Inflammatory macrophage treated with lipopolysaccharide for 1 hour (primary cell): Measurements from ENCODE around the gene MOGAT1.
A peak's percentile ranks its signal among the peaks of the same experiment; 100 is the strongest.

Source experiments
- DNase-seq, 2 donors: peaks; one replicate each; pipeline ENCODE4 v3.0.0-alpha.2; 2020 to 2022

The MOGAT1 gene, protein sequence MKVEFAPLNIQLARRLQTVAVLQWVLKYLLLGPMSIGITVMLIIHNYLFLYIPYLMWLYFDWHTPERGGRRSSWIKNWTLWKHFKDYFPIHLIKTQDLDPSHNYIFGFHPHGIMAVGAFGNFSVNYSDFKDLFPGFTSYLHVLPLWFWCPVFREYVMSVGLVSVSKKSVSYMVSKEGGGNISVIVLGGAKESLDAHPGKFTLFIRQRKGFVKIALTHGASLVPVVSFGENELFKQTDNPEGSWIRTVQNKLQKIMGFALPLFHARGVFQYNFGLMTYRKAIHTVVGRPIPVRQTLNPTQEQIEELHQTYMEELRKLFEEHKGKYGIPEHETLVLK

DNA sequence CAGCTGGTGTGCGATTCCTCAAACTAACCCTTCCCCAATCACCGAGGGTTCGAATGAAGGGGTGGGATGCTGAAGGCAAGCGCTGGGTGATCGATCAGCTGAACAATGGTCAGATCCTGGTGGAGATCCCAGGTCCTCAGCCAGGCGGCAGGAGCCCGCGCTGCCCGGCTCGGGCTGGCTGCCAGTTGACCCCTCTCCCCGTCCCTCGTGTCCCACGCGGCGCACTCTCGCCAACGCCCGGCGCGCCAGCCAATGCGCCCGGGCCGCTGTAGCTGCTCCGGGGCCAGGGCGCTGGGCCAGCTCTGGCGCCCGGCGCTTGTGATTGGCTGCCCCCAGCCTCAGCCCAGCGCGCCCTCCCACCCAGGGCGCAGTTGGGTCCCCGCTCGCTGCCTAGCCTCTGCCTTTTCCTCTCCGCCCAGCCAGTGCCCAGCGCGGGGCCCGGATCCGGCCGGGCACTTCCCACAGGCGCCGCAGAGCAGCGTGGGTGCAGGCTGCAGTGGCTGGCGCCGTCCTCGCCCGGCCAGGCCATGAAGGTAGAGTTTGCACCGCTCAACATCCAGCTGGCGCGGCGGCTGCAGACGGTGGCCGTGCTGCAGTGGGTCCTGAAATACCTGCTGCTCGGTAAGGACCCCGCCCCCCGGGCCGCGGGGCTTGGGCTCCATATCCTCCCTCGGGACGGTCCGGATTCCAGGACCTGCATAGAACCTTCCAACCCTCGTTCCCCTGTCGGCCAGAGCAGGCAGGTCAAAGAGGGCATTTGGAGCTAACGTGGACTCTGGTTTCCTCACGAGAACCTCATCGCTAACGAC is at the start of gene MOGAT1:
Gene MOGAT1 (plus strand): TSS at position 400 of the 809 bp plus-strand sequence. CDS start 128 bp downstream, at position 528.
- DNase-seq: peak; percentile 53 to 67

DNA sequence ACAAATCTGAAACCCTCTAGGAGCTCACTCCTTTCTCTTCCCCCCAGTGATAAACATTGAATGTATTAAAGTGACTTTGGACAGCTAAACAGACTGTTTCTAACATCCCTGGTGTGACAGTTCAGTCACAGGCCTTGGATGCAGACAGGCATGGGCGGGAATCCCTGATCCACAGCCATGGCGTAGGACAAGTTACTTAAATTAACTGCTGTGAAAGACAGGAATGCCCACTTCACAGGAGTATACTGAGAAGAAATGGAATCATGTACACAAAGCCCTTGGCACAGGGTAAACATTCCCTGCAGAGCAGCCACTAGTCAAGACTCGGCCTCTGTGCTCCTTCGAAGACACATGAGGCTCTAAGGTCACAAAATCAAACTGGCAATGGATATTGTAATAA is 49.6 kb upstream of the MOGAT1 start:
- peak in 1 of 2 donors; percentile 18 for DNase-seq

DNA sequence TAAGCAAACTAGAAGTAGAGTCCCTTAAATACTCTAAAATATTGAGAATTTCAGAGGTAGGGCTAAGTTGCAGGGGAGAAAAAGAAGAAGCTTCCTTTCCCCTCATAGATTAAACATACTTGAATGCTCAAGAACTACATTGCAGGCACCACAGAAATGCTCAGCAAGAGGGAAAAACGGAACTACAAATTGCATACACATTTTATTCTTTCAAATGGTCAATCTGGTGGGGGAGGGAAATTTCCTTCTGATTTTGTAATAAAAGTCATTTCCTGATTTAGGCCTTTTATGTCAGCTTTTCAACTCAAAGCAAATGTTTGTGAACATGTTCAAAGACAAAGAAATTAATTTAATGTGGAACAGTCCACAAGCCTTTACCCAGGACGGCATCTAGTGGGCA is 48.5 kb upstream of the MOGAT1 start:
- DNase-seq: peak; percentile 82 to 86

DNA sequence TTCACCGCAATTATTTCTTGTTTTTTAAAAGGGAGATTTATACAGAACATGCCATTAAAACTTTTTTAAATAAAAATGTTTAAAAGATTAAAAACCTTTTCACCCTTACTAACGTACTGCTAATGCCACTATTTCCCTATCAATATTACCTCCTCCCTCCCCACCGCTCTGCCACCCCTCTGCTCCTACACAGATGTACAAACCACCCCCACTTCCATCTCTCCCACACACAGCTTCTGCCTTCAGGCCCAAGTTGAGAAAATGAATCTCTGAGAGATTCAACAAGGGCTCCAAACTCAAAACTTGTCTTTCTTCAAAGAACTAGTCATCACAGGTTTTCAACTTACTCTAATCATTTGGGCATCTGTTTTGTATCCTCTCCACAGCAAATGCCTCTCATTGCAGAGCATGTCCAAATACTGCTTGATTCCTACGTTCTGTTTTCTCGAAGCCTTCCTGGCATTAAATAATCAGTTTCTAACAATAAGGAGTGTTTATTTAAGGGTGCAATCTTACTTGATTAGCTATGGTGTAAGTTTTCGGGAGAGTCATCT is 47.6 kb upstream of the MOGAT1 start:
- peak; percentile 6 for DNase-seq

DNA sequence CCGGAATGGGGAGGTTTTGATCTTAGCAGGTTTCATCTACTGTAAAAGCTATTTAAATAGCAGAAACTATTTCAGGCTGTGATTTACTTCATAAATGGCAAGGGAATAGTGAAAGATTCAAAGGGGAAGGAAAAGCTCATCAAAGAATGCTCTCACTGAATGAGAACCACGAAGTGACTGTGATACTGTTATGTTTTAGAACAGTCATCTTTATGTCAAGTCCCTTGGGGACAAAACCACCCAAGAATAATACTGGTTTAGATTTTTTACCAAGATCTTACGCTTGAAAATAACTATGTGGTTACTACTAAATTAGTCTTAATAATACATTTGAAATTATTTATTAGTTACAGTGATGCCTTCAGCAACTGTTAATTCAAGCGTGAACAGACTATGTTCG is 43.7 kb upstream of the MOGAT1 start:
- no peak for DNase-seq

DNA sequence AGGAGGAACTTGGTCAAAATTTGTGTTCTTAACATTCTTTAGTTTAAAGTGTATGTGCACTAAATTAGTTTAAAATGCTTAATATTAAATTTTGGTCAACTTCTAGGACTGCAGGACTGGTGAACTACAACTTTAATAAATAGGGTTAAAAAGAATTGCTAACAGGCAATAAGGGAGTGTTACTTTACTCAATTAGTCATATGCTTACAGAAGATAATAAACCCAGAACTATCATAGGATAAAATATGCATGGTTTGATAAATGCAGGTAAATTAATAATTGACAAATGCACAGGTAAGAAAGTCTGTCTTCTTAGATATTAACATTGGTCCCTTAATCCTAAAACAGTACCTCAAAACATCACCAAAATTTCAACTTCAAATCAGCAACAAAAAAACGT is 36.2 kb upstream of the MOGAT1 start:
- DNase-seq: no peak

DNA sequence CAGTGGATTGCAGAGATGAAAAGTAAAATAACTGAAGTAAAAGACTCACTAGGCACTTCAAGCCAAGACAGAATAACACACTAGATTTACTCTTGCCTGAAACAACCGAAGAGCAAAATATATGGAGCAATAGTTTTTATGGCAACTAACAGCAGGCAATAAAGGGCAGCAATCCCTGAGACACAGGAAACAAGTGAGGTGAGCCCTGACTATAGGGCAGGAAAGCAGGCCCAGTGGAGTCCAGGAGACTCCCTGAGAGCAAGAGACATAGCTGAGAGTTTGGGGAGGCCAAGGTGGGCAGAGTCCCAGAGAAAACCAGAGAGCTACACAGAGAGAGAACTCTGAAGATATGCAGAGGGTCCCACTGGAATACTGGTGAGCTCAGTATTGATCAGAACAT is 34.4 kb upstream of the MOGAT1 start:
- no peak for DNase-seq

DNA sequence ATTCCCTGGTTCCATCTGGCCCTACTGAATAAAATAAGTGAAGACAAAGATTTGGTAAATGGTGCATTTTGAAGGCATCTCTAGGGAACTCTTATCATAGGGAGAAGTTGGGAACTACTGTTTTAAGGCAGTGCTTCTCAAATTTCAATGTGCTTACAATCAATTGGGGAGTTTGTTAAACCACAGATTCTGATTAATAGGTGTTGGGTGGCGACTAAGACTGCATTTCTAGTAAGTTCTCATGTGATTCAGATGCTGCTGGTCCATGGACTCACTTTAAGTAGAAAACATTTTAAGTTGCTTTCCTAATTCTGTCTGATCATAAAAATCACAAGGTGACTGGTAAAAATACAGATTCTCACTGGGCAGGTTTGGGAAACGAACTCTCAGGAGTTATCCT is 30.1 kb upstream of the MOGAT1 start:
- no peak for DNase-seq

DNA sequence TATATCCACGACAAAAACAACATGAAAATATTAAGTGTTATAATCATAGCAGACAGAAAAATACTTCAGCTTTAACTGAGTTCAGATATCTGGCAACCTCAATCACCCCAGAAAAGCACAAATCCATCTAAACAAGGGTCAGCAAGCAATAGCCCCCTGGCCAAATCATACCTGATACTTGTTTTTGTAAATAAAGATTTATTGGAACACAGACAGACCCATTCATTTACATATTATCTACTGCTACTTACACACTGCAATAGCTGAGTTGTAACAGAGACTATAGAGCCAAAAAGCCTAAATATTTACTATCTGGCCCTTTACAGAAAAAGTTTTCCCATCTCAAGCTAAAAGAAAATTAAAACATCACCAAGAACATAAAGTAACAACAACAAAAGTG is 28.3 kb upstream of the MOGAT1 start:
- no peak for DNase-seq

DNA sequence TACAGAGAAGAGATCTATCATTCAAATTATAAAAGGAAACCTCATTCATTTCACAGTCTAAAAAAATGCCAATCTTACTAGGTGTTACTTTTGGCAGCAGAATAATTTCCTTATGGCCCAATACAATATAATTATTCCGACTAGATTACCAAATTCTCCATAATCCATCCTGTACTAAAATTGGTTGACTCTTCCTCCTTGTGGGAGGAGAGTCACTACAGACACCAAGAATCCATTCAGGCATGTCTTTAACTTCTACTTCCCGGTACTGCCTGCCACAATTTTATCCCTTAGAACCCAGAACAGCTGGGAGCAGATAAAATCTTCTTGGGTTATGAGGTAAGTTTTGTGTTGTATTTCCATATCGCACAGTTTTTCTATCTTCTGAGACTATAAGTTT is 25.4 kb upstream of the MOGAT1 start:
- DNase-seq: no peak

DNA sequence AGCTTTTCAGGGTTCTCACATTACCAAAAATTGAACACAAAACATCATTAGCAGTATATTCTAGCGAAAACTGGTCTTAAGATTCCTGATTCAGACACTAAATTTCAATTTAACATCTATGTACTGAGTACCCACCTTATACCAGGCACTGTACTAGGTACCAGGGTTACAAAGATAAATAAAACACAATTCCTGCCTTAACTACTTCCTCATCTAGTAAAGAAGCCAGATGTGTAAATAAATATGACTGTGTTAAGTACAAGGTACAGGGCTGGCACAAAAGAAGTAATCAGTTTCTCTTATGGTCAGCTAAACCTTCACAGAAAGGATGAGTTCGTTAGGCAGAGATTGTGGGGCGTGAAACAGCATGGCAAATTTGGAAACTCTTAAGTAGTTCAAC is 21.7 kb upstream of the MOGAT1 start:
- no peak for DNase-seq

DNA sequence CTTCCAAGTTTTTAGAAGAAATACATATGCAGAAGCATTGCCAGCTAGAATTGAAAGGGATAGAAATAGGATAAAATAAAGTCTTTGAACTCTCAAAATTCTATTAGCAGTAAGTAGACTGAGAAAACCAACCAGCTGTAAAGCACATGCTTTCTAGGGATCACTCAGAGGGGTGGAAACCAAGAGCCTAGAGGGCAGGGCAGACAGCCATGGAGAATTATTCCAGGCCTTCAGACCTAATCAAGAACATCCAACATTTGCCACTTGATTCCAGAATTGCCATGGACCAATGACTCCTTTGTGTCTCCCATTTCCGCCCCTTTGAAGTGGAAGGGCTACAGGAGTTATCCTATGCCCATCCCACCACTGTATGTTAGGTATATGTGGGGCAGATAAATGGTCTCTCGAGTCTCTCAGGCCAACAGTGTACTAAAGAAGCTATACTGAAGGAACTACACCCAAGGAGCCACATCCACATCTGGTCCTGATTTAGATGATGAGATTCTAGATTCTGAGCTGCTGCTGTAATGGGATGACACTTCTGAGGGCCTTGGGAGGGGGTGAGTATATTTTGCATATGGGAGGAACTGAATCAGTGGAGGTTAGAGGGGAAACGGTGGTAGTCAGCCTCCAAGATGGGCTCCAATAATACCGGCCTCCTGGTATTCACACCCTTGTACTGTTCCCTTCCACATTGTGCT is 19.6 kb upstream of the MOGAT1 start:
- DNase-seq: no peak

DNA sequence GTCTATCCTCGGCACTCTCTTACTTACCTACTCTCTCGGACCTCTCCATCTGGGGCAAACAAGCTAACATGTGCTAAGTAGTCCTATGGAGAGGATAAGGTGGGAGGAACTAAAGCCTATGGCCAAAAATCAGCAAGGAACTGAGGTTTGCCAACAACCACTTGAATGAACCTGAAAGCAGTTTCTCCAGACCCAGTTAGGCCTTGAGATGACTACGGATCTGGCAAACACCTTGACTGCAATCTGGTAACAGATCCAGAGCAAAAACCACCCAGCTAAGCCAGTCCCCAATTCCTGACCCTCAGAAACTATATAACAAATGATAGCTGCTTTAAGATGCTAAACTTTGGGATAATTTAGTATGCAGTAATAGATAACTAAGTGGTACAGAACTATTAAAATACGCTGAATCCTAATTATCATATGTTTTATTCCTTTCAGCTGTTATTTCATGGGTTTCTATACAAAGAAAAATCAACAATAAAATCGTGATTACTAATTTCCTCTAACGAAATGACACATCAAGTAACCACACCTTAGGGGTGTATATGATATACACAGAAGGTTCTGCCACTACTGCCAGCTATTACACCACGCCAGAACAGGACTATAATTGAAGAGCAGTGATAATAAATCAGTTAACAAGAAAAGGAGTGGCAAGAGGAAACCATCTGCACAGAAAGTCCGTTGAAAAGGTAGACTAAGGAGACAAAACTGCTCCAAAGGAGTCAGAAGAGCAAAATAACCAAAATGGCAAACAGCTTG is 18.8 kb upstream of the MOGAT1 start:
- no peak for DNase-seq

DNA sequence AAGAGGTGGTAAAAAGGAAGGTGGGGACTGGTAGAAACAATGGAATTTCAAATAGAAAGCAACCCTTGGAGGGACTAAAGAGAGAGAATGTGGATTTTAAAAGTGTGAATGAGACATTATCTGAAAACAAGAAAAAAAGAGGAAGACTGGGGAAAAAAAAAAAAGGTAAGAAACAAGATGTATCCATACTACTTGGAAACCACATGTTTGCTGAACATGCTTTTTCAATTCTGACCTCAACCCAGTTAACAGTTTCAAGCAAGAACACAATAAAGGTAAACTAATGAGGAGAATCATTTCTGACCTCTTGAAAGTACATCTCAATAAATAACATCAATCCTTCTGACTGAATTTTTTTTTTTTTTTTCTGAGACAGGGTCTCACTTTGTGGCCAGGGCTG is 18.2 kb upstream of the MOGAT1 start:
- DNase-seq: no peak

DNA sequence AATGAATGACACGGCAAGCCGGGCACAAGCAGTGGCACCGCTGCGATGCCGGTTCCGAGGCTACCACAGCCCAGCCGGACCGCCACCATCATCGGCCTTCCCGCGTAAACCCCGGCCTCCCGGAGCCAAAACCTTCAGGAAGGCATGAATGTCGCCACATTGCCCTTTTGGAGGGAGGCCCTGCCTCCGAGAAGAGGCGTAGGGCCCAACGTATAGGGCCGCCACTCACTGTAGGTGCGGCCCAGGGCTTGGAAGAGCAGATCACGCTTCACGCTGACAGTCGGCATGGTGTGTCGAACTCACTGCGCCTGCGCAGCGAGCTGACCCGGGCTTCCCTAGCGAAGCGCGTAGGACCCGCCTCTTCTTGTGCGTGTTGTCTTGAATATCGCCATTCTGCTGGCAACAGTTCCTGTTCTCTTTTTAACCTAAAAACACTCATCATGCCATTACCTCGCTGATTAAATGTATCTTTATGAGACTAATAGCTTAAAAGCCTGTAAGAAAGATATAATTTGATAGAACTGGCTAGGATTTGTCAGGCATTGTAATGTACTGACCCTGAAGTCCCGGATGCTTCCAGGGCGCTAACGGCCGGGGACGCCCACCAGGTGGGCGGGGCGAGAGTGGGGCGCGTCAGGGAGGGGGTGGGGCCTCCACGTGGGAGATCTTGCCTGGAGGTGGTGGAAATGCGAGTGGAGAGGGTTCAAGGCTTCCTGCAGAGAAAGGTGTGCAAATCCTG is 15.5 kb upstream of the MOGAT1 start, which contains the start of gene FARSB:
Gene FARSB (minus strand): TSS at position 306 of the 739 bp plus-strand sequence. CDS start 19 bp downstream, at position 287.
- peak; percentile 96 for DNase-seq

DNA sequence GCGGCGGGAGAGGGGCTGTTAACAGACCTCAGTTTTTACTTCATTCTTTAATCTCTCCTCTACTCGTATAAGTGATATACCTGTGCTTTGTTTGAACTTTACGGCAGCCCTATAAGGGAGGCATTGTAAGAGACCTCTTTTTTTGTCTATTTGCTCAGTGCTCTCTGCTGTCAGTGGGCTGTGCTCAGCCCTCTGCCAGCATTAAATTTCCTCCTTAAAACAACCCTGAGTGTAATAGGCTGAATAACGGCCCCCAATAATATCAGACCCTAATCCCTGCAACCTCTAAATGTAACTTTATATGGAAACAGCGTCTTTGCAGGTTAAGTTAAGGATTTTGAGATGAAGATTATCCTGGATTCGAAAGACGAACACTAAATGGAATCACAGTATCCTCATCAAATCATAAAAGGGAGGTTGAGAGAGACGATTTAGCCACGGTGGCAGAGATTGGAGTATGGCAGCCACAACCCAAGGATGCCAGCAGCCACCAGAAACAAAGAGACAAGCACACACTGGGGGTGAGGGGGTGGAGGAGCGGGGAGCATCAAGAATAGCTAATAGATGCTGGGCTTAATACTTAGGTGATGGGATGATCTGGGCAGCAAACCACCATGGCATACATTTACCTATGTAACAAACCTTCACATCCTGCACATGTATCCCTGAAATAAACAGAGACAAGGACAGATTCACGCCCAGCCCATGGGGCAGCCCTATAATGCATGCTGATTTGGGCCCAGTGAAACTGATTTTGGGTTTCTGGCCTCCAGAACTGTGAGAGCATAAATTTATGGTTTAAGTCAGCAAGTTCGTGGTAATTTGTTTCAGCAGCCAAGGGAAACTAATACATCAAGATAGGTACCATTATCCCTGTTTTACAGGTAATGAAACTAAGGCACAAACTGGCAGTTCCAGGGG is 14.7 kb upstream of the MOGAT1 start:
- no peak for DNase-seq

DNA sequence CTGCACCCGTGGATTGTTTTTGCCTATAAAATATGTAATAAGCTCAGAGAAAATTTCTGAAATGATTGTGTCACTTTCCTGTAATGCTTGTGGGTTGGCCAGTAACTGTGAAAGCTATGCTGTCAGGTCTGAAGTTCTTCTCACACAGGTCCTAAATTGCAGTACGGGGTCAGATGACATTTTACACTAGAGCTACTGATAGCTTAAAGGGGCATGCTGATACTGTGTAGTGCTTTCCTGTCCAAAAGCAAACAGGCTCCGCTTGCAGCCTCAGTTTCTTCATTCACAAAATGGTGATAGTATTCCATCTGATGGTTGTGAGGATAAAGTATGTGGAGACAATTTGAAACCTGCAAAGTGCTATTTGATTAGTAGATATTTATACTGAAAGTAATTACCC is 8.0 kb upstream of the MOGAT1 start:
- no peak for DNase-seq

DNA sequence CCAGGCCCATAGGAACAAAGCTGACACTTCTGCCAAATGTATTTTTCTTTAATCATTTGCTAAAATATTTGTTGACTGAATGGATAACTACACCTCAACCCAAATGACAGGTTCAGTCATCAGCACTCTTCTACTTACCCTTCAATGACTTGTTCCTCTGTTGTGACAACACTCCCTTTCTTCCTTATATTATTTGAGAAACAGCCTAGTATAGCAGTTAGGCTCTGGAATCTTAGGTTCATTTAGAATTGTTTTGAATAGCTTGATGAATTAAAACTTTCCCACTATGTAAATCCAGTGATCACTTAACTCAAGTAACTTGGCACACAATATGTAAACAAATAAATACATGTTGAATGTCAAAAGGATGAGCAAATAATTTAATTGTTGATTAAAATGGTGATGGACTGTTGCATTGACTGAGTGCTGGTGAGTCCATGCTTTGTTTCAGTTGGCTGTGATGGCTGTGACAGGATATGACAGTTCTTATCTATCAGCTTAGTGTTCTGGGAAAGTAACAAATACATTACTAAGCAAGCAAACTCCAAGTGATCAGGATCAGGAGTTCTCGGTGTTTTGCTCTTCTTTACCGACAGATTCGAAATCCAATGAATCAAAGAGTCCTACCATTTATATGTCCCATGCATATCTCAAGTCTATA is 2.8 kb upstream of the MOGAT1 start:
- peak in 1 of 2 donors; percentile 65 for DNase-seq

DNA sequence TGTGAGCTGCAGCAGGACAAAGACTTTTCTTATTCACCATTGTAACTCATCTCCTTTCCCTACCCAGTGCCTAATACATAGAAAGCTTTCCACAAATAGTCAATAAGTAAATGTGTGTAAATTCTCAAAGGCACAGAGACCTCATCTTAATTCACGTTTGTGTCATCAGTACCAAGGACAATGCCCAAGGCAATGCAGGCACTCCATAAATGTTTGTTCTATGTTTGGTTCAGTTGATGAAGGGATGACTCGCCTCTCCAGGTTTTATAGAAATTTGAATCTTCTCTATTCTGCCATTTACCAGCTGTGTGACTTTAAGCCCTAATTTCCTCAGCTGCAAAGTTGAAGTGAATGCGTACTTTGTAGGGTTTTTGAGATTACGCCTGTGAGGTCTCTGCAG is 2.1 kb upstream of the MOGAT1 start:
- no peak for DNase-seq
